Activated T-helper 1 cell treated with anti-CD3 and anti-CD28 coated beads, Interleukin-12 subunit alpha, Interleukin-12 subunit beta, Interleukin-2, Interleukin-4 antibody, amounts not matched to agents 30 ng/mL and 10 ng/mL and 1 ng/mL, durations not matched to agents 14 hours and 24 hours and 36 hours (primary cell): ENCODE measurements around the gene ZMYM5. TPM values are rescaled to one million over a fixed set of nuclear protein-coding genes. Genes with fewer than 3 reads are reported as not detected.

Experiments
- total RNA-seq: library from RNA; stranded (reverse); gene quantifications from 2 replicates; pipeline ENCODE4 v1.2.3, GENCODE V29; 2022

The ZMYM5 gene
- total RNA-seq, 1 donor from 2014 or later: 14.2 TPM

Other genes with a start within 250 kb of the ZMYM5 start
- 42.9 and 44.3 TPM in 2 replicates for gene MPHOSPH8, start 230.0 kb downstream of the ZMYM5 start, total RNA-seq
- gene PSPC1, start 80.7 kb downstream of the ZMYM5 start, total RNA-seq: 79.0 and 82.0 TPM in 2 replicates
- gene ZMYM2, start 95.1 kb upstream of the ZMYM5 start, total RNA-seq: 60.9 and 65.1 TPM in 2 replicates